NCI-H526 (cell line): ENCODE measurements around the gene RDH16.

ENCODE experiments used
- DNase-seq, 2 experiments: peaks; one replicate each; lab custom pipeline; 2025; lab: John Stamatoyannopoulos, UW

The RDH16 gene

DNA sequence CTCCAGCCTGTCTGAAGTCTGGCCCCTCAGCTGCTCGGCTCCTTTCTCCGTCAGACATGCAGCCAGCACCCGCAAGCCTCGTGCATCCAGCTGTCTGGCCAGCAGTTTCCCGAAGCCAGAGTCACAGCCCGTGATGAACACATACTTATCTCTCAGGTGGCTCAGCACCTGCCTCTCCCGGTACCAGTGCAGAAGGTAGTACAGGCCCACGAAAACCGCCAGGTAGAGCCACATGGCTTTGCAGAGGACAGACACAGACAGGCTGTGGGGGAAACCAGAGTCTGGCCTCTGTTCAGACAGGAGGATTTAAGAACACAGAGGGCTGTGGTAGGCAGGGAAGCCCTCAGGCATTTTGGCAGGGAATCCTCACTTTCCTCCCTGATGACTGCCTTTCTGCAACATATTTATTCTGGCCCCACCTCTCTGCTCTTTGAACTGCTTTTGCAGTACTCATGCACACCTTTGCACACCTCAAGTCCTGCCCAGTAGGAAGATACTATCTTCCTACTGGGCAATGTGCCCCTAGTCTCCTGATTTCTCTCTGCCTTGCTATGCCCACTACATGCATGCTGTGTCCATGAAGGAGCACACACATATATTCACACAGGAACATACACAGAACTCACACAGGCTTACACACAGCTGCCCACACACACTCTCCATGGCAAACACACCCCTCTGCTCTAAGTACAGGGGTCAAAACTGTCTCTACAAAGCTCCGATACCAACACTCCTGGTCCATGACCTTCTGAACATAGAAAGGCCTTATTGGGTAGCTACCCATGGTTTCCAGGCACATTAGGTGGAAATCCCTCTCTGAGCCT is at the start of gene RDH16:
TSS of gene RDH16 (minus strand) at position 380 of the 824 bp plus-strand sequence. CDS start at position 234, 146 bp downstream.
- no peak for DNase-seq

GRCh38 chr12:57006809-57007475 is 49.5 kb upstream of the RDH16 start:
- DNase-seq = no peak

GRCh38 chr12:57005980-57006808 is 48.8 kb upstream of the RDH16 start, which contains the start of gene ZBTB39:
ZBTB39 (minus strand) TSS chr12:57006546; CDS start chr12:57004917, 1,629 bp downstream.
- DNase-seq = peak in 1 of 2 experiments; percentile 77

- DNase-seq = no peak
Measured at GRCh38 chr12:57004651-57005050, 47.2 kb upstream of the RDH16 start.

GRCh38 chr12:57003395-57003794 is 46.0 kb upstream of the RDH16 start:
- no peak for DNase-seq

GRCh38 chr12:57001448-57001906 is 44.1 kb upstream of the RDH16 start:
- peak in 1 of 2 experiments; percentile 70 for DNase-seq

GRCh38 chr12:57000393-57000792 is 43.0 kb upstream of the RDH16 start:
- no peak for DNase-seq

DNA sequence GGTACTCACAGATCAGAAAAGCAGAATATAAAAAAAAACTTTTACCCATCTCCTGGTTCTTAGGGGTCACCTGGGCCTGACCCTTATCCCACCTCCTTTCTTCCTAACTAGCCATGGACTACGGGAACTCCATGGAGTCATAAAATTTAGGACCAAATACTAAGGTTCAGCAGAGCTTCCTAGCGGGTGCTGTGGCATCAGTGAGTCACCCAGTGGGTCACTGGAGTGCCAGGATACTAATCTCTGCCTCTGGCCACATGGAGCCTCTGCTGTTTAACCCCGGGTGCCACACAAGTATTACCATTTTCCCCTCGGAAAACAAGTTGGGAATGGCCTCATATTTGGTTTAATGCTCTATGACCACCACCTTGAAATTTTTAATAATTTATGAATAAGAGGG is 42.0 kb upstream of the RDH16 start:
- DNase-seq = no peak

GRCh38 chr12:56998981-56999380 is 41.6 kb upstream of the RDH16 start:
- DNase-seq = no peak

DNA sequence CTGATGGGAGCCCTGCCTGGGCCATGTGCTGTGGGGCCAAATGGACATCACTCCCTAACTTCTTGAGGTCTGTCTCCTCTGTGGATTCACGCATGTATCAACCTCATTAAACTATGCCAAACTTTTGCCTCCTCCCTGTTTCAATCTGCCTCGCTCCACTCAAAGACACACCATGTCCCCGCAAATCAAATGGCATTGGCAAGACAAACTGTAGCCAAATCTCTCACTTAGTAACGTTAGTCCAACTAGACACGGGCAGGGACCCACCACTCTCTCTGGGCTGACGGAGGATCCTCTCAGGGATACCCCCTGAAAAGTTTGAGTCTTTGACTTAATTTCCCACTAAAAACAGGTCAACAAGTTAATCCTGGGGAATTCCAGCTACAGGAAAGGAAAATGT is 40.9 kb upstream of the RDH16 start:
- no peak for DNase-seq

GRCh38 chr12:56996793-56997545 is 39.6 kb upstream of the RDH16 start:
- DNase-seq = no peak

DNA sequence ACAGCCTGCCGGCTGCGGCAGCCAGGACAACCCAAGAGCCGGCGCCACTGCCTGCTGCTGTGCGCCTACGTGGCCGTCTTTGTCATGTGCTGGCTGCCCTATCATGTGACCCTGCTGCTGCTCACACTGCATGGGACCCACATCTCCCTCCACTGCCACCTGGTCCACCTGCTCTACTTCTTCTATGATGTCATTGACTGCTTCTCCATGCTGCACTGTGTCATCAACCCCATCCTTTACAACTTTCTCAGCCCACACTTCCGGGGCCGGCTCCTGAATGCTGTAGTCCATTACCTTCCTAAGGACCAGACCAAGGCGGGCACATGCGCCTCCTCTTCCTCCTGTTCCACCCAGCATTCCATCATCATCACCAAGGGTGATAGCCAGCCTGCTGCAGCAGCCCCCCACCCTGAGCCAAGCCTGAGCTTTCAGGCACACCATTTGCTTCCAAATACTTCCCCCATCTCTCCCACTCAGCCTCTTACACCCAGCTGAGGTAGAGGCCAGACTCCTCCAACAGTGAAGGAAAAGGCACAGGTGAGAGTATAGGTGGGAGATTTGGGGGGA is 38.6 kb upstream of the RDH16 start:
- DNase-seq = no peak

GRCh38 chr12:56995201-56995929 is 38.0 kb upstream of the RDH16 start:
- no peak for DNase-seq

DNA sequence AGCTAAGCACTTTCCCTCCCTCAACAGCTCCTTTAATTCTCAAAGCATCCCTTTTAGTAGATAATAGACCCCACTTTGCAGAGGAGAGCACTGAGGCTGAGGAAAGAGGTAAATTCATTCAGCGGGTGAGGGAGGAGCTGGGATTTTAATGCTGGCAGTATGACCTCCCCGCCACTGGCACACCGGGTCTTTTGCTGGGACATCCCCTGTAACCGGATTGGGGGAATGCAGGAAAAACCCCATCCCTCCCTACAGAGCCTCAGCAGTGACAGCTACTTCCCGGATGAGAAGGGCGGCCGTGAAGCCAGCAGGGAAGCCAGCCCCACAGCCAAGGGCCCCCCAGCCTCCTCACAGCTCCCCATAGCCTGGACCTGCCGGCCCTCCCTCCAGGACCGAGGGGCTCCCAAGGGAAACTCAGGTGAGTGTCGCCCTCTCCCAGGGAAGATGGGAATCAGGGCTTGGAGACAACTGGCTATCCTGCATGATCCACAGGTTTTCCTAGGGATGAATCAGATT is 36.9 kb upstream of the RDH16 start:
- no peak for DNase-seq

GRCh38 chr12:56993346-56993745 is 35.9 kb upstream of the RDH16 start:
- no peak for DNase-seq

GRCh38 chr12:56991319-56992246 is 34.2 kb upstream of the RDH16 start:
- no peak for DNase-seq

GRCh38 chr12:56990648-56991318 is 33.4 kb upstream of the RDH16 start:
- no peak for DNase-seq

DNA sequence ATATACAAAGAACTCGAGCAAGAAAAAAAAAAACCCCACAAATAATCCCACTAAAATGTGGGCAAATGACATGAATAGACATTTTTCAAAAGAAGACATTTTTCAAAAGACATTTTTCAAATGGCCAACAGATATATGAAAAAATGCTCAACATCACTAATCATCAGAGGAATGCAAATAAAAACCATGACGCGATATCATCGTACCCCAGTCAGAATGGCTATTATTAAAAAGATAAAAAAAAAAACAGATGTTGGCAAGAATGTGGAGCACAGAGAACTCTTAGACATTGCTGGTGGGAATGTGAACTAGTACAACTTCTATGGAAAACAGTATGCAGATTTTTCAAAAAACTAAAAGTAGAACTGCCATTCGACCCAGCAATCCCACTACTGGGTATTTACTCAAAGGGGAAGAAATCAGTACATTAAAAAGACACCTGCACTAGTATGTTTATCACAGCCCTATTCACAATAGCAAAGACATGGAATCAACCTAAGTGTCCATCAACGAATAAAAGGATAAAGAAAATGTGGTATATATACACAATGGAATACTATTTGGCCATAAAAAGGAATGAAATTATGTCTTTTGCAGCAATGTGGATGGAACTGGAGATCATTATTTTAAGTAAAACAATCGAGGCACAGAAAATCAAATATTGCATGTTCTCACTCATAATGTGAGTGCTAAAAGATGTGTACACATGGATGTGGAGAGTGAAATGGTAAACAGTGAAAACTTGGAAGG is 32.6 kb upstream of the RDH16 start:
- DNase-seq = no peak
